KOPT-K1 (cell line): ENCODE results near the gene HOXC9.

Experiments used
- H3K27ac ChIP-seq: fragments of 200-600 bp; sonication (generic); 2 replicates; pipeline ENCODE4 v1.5.1; 2016; ENCODE audit warnings: antibody characterized with exemption, mild to moderate bottlenecking, low read depth, low read length; ENCODE audit not compliant: poor library complexity, severe bottlenecking
- H3K36me3 ChIP-seq: fragments of 200-600 bp; sonication (generic); 2 replicates; pipeline ENCODE4 v1.5.1; 2017; ENCODE audit warnings: antibody characterized with exemption, mild to moderate bottlenecking, low read length, moderate library complexity; ENCODE audit not compliant: insufficient read depth
- H3K9me3 ChIP-seq: fragments of 200-600 bp; sonication (generic); 2 replicates; pipeline ENCODE4 v1.5.1; 2017; ENCODE audit warnings: antibody characterized with exemption, low read length, mild to moderate bottlenecking; ENCODE audit not compliant: insufficient read depth, poor library complexity, severe bottlenecking

Gene HOXC9

GRCh38 chr12:53958128-53958527 is 41.8 kb upstream of the HOXC9 start:
- Histone ChIP-seq H3K27ac (no peak overlapping the region), H3K9me3 (no peaks in the 10 kb centered on the region)

DNA sequence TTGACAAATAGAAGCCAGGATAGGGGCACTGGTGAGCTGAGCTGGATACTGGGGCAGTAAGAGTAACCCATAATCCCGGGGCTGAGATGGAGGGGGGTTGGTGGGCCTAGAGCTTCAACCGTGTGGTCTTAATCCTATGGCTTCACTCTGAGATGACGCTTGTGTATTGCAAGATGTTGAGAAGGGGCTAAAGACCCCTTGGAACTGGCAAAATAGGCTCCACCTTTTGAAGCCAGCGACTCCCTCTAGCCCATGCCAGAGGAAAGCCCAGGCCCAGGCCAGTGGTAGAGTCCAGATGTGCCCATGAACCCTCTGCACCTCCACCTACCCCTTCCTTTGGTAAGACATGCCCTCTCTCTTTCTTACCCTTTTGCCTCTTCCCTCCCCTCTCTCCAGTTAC is 40.6 kb upstream of the HOXC9 start:
- H3K27ac ChIP-seq: no peak overlapping the region
- H3K36me3 ChIP-seq: no peaks in the 10 kb centered on the region
- H3K9me3 ChIP-seq: no peaks in the 10 kb centered on the region

More at GRCh38 chr12:53958128-53958527, 41.8 kb upstream of the HOXC9 start:
- H3K36me3 ChIP-seq: no peaks in the 10 kb centered on the region

DNA sequence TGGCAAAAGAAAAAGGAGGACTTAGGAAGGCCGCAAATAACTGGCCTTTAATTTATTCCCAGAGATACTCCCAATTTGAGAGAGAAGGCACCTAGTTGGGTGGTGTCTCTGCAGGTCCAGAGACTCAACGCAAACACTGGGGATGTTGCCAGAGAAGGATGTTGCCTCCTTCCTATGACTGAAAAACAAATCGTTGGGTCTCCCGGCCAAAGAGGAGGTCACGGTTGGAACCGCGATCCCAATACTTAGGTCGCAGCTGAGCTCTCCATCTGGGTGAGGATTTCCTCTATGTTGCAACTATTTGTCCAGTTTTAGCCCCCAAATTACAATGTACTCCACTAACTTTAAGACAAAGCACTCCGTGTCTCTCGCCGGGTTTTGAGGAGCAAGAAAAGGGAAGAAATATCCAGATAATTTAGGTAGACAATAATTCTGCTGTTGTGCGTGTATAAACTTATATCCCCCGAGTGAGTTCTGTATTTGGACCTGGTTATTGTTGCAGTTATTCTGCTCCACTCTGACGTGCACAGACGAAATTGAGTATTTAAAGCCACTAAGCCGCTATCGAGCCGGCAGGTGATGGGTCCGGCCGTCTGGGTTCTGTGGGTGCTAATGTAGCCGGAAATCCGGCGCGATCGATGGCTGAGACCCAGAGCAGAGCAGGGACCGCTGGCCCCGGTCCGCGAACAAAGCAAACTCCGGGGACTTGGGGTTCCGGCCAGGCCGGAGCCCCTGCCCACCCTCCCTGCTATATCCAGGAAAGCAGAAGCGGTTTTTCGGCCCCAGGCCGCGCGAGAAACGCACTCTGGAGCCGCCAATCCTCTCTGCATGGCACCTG is 39.6 kb upstream of the HOXC9 start:
- H3K9me3 ChIP-seq: no peaks in the 10 kb centered on the region
- H3K27ac ChIP-seq: no peak overlapping the region
- H3K36me3 ChIP-seq: no peaks in the 10 kb centered on the region

DNA sequence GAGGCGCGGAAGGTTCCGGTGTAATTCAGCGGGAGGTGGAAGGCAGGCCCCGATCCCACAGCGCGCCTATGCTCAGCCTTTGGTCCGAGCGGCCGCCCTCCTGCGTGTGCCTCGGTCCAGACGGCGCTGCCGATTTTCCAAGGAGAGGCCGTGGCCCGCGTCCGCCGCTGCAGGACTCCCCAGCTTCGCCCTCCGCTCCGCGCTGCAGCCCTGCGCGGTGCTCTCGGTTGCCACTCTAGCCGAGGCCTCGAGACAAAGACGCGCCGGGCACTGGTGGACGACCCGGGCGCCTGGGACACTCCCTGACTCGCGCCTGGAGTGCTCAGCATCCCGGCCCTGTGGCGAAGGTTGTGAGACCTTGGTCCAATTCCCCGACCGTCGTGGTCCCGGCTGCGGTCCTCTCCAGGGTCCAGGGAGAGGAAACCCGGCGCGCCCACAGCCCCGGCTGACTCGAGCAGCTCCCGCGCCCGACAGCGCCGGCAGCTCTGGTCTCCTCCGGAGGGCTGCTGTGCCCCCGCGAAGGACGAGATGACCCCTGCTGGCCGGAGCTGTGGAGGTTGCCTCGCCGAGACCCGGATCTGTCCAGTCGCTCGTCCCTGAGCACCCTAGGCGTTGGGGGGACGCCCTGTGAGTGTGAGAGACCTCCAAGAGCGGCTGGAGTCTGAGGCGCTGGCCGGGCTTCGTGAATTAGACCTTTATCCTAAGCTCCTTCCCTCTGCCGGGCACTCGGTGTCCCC is 38.8 kb upstream of the HOXC9 start:
- Histone ChIP-seq H3K27ac (no peak overlapping the region), H3K36me3 (no peaks in the 10 kb centered on the region), H3K9me3 (no peaks in the 10 kb centered on the region)

DNA sequence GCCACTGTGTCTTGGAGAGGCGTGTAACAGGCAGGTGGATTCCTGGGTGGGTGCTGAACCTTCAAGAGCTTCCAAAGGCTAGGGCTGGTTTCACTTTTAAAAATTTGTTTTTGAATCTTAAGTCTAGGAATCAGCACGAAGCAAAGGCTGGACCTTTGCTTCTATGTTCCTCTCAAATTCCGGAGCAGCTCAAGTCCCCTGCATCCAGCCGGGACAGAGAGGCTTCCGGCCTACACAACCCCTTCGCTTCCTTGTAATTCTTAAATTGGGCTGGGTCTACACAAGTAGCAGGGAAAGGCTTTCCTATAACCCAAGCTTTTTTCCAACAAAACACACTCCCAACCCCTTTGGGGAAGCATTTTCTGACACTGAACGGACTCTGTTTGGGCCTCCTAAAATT is 37.0 kb upstream of the HOXC9 start:
- Histone ChIP-seq H3K9me3 (no peaks in the 10 kb centered on the region), H3K36me3 (no peaks in the 10 kb centered on the region), H3K27ac (no peak overlapping the region)

- no peaks in the 10 kb centered on the region for H3K36me3 ChIP-seq
- no peaks in the 10 kb centered on the region for H3K9me3 ChIP-seq
- no peak overlapping the region for H3K27ac ChIP-seq
Observed at GRCh38 chr12:53963434-53964314, 36.3 kb upstream of the HOXC9 start.

GRCh38 chr12:53964315-53964713 is 35.6 kb upstream of the HOXC9 start:
- H3K36me3 ChIP-seq: no peaks in the 10 kb centered on the region
- H3K9me3 ChIP-seq: no peaks in the 10 kb centered on the region
- no peak overlapping the region for H3K27ac ChIP-seq

DNA sequence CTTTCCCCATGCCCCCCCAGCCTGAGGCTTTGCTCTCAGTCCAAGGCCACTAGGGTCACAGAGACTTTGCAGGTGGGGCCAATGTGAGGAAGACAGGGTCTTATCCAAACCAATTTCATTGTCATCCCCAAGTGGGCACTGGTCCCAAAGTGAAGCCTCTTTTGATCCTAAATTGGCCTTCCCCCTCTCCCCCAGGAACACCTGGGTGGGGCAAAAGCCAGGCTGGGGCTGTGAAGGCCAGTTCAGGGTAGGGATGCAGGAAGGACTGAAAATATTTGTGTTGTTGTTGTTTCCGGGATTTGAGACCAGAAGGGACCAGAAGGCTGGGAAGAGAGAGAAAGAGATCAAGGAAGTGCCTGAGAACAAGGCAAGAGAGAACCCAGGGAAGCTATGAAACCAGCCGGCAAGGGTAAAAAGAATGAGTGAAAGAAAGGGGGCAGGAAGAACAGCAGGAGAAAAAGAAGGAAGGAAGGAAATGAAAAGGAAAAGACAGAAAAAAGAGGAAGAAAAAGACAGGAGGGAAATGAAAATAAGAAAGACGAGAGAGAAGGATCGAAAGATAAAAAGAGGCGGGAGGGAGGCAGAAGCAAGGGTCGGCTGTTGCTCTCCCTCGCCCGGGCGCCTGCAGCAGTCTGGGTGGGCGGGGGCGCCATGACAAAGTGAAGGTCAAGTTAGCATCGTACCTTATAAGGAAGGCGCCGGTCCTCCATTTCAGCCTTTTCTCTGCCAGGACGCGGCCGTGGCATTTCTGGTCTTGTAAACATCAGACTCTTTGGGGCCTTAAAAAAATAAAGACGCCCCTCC is 34.5 kb upstream of the HOXC9 start:
- Histone ChIP-seq H3K36me3 (no peaks in the 10 kb centered on the region), H3K27ac (no peak overlapping the region), H3K9me3 (no peaks in the 10 kb centered on the region)

- no peak overlapping the region for H3K27ac ChIP-seq
- H3K36me3 ChIP-seq: no peaks in the 10 kb centered on the region
- H3K9me3 ChIP-seq: no peaks in the 10 kb centered on the region
Observed at GRCh38 chr12:53966085-53966384, 33.9 kb upstream of the HOXC9 start.

GRCh38 chr12:53966385-53967133 is 33.4 kb upstream of the HOXC9 start:
- Histone ChIP-seq H3K9me3 (no peaks in the 10 kb centered on the region), H3K36me3 (no peaks in the 10 kb centered on the region), H3K27ac (no peak overlapping the region)

GRCh38 chr12:53967421-53967925 is 32.5 kb upstream of the HOXC9 start:
- H3K27ac ChIP-seq: no peak overlapping the region
- no peaks in the 10 kb centered on the region for H3K36me3 ChIP-seq
- no peaks in the 10 kb centered on the region for H3K9me3 ChIP-seq

DNA sequence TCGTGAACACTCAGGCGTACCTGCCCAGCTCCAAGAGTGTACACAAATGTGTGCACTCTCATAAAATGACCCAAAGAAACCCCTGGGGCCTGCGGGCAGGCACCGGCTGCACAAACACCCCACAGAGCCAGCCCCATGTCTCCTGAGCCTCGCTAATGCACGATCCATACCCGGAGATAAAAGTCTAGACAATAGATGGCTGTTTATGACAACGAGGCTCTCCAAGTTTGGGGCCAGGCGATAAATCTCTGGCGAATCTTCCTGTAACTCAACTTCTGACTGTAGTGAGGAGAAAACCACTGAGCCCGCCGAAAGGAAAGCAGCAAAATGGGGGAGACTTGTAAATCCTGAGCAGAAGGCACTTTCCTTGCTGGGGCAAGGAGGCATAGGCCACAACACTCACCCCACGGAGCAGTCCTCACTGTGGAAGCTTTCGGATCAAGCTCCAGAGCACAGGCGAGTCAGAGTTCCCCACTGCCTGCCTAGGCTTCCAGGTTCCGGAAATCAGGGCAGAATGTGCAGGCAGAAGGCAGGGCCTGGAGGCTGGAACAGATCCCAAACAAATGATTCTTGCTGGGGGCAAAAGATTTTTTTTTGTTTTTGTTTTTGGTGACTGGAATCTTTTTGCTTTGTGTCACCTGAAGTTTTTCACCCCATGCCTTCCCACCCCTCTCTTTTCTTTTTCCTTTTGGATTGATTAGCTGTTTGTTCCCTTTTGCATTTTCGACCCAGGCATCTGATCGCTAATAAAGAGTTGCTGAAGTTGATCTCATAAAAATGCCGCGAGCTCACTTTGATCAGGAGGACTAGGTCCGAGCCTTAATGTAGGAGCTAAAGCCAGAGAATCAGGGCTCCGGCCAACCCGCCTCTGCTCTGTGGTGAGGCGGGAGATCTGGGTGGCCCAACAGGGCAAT is 31.5 kb upstream of the HOXC9 start:
- Histone ChIP-seq H3K36me3 (no peaks in the 10 kb centered on the region), H3K9me3 (no peaks in the 10 kb centered on the region), H3K27ac (no peak overlapping the region)

DNA sequence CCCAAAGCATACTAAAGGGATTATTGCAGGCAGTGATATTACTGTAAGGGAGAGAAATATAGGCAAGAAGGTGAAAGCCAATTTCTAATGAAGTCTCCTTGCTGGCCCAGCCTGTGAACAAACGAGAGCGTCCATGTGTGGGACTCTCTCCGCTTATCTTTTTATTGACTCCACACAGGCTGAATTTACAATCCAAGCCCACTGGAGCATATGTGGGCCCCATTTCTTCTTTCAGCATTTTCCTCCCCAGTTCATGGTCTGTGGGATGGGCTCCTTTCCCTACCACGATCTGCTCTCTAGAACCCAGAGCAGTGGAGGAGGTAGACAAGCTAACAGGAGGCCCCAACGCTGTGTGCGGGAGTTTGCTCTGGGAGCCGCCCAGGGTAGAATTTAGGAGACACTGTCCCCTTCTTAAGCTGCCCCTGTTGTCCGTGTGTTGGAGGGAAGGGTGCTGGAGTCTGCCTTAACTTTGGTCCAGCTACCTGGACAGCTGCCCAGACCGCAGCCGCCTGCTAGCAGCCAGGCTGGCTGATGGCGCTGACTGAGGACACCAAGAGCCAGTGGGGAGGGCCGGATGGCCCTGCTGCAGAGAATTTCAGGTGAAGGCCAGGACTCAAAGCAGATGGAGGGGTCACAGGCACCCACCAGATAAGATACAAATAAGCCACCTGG is 30.2 kb upstream of the HOXC9 start:
- H3K9me3 ChIP-seq: no peaks in the 10 kb centered on the region
- no peaks in the 10 kb centered on the region for H3K36me3 ChIP-seq
- H3K27ac ChIP-seq: no peak overlapping the region
